ENCODE measurements around the gene TMEM272.

Gene TMEM272

DNA sequence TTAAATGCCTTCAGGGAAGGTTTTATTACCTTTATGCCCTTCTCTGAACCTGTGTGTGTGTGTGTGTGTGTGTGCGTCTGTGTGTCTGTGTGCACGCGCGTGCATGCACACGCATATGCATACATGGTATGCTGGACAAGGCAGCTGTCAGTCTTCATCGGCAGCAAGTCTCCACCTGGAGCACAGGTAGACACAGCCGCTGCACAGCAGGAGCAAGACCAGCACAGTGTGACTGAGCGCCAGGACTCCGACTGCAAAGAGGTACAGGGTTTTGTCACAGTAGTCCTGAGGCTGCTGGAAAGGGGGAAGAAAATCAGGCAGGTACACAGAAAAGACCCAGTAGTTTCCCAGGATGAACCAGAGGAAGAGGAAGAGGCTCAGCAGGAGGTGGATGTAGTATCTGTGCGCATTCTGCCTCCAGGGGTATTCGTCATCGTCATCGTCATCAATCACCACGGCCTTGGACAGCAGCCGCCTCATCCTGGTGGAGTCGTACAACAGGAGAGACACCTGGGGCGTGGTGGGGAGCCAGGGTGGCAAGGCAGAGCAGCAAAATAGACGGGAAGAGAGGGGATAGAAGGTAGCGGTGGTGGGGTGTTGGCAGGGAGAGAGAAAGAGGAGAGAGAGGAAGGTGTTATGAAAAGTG is 28.2 kb downstream of the TMEM272 start:
- Histone ChIP-seq H3K27ac (ENCODE audit: low read depth, low read length, severe bottlenecking) (no peak overlapping the region), H3K4me3 (ENCODE audit: extremely low read depth, insufficient read depth, low read length, poor library complexity, severe bottlenecking) (no peak overlapping the region), H3K36me3 (ENCODE audit: control insufficient read depth, insufficient read depth, low read length) (no peaks in the 10 kb centered on the region), H3K9me3 (ENCODE audit: control insufficient read depth, low read length) (no peaks in the 10 kb centered on the region), H3K4me1 (ENCODE audit: control insufficient read depth, insufficient read depth, low read length, poor library complexity, severe bottlenecking) (peaks cover 5% of the 10 kb centered on the region)
- WGBS, 2 experiments (ENCODE audit: insufficient coverage in 2 of 2): 89% methylated on average over 17 of the region's 19 CpGs

GRCh38 chr13:51815848-51816247 is 29.1 kb downstream of the TMEM272 start:
- Histone ChIP-seq H3K9me3 (ENCODE audit: control insufficient read depth, low read length) (no peaks in the 10 kb centered on the region), H3K4me3 (ENCODE audit: extremely low read depth, insufficient read depth, low read length, poor library complexity, severe bottlenecking) (no peak overlapping the region), H3K27ac (ENCODE audit: low read depth, low read length, severe bottlenecking) (no peak overlapping the region), H3K4me1 (ENCODE audit: control insufficient read depth, insufficient read depth, low read length, poor library complexity, severe bottlenecking) (peaks cover 5% of the 10 kb centered on the region), H3K36me3 (ENCODE audit: control insufficient read depth, insufficient read depth, low read length) (no peaks in the 10 kb centered on the region)
- 92 to 97% methylated on average over 8 to 9 of the region's 11 CpGs for WGBS, 2 experiments (ENCODE audit: insufficient coverage in 2 of 2)

DNA sequence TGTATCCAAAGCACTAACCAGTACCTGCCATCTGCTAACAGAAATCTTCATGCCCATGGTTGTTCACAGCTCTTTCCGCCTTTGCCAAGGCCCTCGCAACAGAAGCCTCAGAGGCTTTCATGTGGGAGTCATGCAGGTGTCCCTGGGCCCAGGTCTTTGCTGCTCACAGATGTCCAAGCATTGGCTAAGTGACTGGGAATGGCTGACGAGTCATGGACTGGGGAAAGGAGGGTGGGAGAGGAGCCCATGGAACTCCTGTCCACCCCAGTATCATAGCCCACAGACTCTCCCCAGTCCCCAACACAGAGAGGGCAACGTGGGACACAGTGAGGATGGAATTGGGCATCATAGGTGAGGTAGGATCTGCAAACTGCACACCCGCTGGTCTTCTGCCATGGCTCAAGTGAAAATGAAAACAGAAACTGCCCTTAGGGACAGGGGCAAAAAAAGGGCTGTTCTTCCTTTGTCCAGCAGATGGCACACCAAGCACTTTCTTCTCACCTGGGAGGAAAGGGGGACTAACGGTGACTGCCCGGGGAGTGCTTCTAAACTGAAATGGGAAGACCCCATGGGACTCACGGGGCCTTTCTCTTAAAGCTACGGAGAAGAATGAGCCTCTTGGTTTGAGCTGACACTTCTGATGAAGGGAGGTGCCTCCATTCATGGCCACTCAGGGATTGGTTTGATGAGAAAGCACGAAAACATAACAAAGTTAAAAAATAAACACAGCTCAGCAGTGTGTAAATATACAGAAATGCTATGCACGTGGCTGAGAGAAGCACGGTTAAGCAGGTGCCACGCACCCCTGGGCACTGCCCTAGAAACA is 29.9 kb downstream of the TMEM272 start:
- 29 to 55% methylated on average over 8 to 10 of the region's 13 CpGs for whole genome bisulfite sequencing, 2 experiments (ENCODE audit: insufficient coverage in 2 of 2)
- Histone ChIP-seq H3K36me3 (ENCODE audit: control insufficient read depth, insufficient read depth, low read length) (no peaks in the 10 kb centered on the region), H3K9me3 (ENCODE audit: control insufficient read depth, low read length) (no peaks in the 10 kb centered on the region), H3K4me1 (ENCODE audit: control insufficient read depth, insufficient read depth, low read length, poor library complexity, severe bottlenecking) (peaks cover 5% of the 10 kb centered on the region), H3K4me3 (ENCODE audit: extremely low read depth, insufficient read depth, low read length, poor library complexity, severe bottlenecking) (no peak overlapping the region), H3K27ac (ENCODE audit: low read depth, low read length, severe bottlenecking) (no peak overlapping the region)

- no peak overlapping the region for H3K27ac ChIP-seq (ENCODE audit: low read depth, low read length, severe bottlenecking)
- H3K36me3 ChIP-seq (ENCODE audit: control insufficient read depth, insufficient read depth, low read length): no peaks in the 10 kb centered on the region
- H3K4me1 ChIP-seq (ENCODE audit: control insufficient read depth, insufficient read depth, low read length, poor library complexity, severe bottlenecking): peaks cover 5% of the 10 kb centered on the region
- H3K9me3 ChIP-seq (ENCODE audit: control insufficient read depth, low read length): no peaks in the 10 kb centered on the region
- H3K4me3 ChIP-seq (ENCODE audit: extremely low read depth, insufficient read depth, low read length, poor library complexity, severe bottlenecking): no peak overlapping the region
- WGBS, 2 experiments (ENCODE audit: insufficient coverage in 2 of 2): 84 to 100% methylated on average over 1 to 2 of the region's 2 CpGs
These were observed 30.9 kb downstream of the TMEM272 start for GRCh38 chr13:51814071-51814470.

DNA sequence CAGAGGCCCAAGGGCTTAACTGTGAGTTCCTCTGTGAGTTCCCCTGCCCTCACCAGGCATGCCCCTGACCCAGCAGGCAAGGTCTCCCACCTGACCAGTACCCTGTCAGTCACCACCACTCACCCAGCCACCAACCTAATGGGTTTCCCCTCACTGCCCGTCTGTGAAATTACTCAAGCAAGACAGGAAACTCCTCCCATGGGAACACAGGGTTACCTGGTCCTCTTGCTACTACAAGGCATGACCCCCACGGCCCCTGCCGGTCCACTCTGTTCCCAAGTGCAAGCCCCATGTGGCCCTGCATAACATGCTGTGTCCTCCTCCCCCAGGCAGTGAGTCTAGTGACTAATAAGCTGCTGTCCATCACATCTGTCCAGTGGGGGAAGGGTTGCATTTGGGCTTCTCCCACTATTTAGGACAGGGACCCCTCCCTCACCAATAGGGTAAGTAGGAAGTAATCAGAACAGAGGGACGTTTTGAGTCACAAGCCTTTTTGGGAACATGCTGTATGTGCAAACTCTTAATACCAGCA is 33.0 kb downstream of the TMEM272 start:
- Histone ChIP-seq H3K36me3 (ENCODE audit: control insufficient read depth, insufficient read depth, low read length) (no peaks in the 10 kb centered on the region), H3K9me3 (ENCODE audit: control insufficient read depth, low read length) (no peaks in the 10 kb centered on the region), H3K27ac (ENCODE audit: low read depth, low read length, severe bottlenecking) (peak overlapping the region; percentile 11), H3K4me1 (ENCODE audit: control insufficient read depth, insufficient read depth, low read length, poor library complexity, severe bottlenecking) (peaks cover 5% of the 10 kb centered on the region), H3K4me3 (ENCODE audit: extremely low read depth, insufficient read depth, low read length, poor library complexity, severe bottlenecking) (no peak overlapping the region)
- WGBS, 2 experiments (ENCODE audit: insufficient coverage in 2 of 2): 70 to 77% methylated on average over 4 of the region's 4 CpGs

- H3K27ac ChIP-seq (ENCODE audit: low read depth, low read length, severe bottlenecking): no peak overlapping the region
These were observed 33.9 kb downstream of the TMEM272 start for GRCh38 chr13:51811046-51811445.

GRCh38 chr13:51808811-51809210 is 36.2 kb downstream of the TMEM272 start:
- Histone ChIP-seq H3K4me1 (ENCODE audit: control insufficient read depth, insufficient read depth, low read length, poor library complexity, severe bottlenecking) (peaks cover 5% of the 10 kb centered on the region), H3K4me3 (ENCODE audit: extremely low read depth, insufficient read depth, low read length, poor library complexity, severe bottlenecking) (no peak overlapping the region), H3K27ac (ENCODE audit: low read depth, low read length, severe bottlenecking) (no peak overlapping the region), H3K36me3 (ENCODE audit: control insufficient read depth, insufficient read depth, low read length) (no peaks in the 10 kb centered on the region), H3K9me3 (ENCODE audit: control insufficient read depth, low read length) (no peaks in the 10 kb centered on the region)

More at GRCh38 chr13:51811046-51811445, 33.9 kb downstream of the TMEM272 start:
- Histone ChIP-seq H3K4me3 (ENCODE audit: extremely low read depth, insufficient read depth, low read length, poor library complexity, severe bottlenecking) (no peak overlapping the region), H3K36me3 (ENCODE audit: control insufficient read depth, insufficient read depth, low read length) (no peaks in the 10 kb centered on the region), H3K4me1 (ENCODE audit: control insufficient read depth, insufficient read depth, low read length, poor library complexity, severe bottlenecking) (peaks cover 5% of the 10 kb centered on the region), H3K9me3 (ENCODE audit: control insufficient read depth, low read length) (no peaks in the 10 kb centered on the region)
- WGBS, 2 experiments (ENCODE audit: insufficient coverage in 2 of 2): 85 to 96% methylated on average over 7 to 11 of the region's 12 CpGs

- no peaks in the 10 kb centered on the region for H3K9me3 ChIP-seq (ENCODE audit: control insufficient read depth, low read length)
- peak overlapping the region; percentile 23 for H3K27ac ChIP-seq (ENCODE audit: low read depth, low read length, severe bottlenecking)
- WGBS, 2 experiments (ENCODE audit: insufficient coverage in 2 of 2): 90% methylated on average over 2 of the region's 5 CpGs; no CpG with 5 or more reads in 1 of the 2 experiments
- H3K4me1 ChIP-seq (ENCODE audit: control insufficient read depth, insufficient read depth, low read length, poor library complexity, severe bottlenecking): peaks cover 12% of the 10 kb centered on the region
- no peak overlapping the region for H3K4me3 ChIP-seq (ENCODE audit: extremely low read depth, insufficient read depth, low read length, poor library complexity, severe bottlenecking)
- no peaks in the 10 kb centered on the region for H3K36me3 ChIP-seq (ENCODE audit: control insufficient read depth, insufficient read depth, low read length)
These were observed 37.9 kb downstream of the TMEM272 start for GRCh38 chr13:51807041-51807440.

- Histone ChIP-seq H3K9me3 (ENCODE audit: control insufficient read depth, low read length) (no peaks in the 10 kb centered on the region), H3K4me3 (ENCODE audit: extremely low read depth, insufficient read depth, low read length, poor library complexity, severe bottlenecking) (no peak overlapping the region), H3K36me3 (ENCODE audit: control insufficient read depth, insufficient read depth, low read length) (no peaks in the 10 kb centered on the region), H3K4me1 (ENCODE audit: control insufficient read depth, insufficient read depth, low read length, poor library complexity, severe bottlenecking) (peaks cover 15% of the 10 kb centered on the region), H3K27ac (ENCODE audit: low read depth, low read length, severe bottlenecking) (peak overlapping the region; percentile 23)
- 87 to 90% methylated on average over 2 of the region's 2 CpGs for WGBS, 2 experiments (ENCODE audit: insufficient coverage in 2 of 2)
These were observed 38.4 kb downstream of the TMEM272 start for GRCh38 chr13:51806566-51806965.

DNA sequence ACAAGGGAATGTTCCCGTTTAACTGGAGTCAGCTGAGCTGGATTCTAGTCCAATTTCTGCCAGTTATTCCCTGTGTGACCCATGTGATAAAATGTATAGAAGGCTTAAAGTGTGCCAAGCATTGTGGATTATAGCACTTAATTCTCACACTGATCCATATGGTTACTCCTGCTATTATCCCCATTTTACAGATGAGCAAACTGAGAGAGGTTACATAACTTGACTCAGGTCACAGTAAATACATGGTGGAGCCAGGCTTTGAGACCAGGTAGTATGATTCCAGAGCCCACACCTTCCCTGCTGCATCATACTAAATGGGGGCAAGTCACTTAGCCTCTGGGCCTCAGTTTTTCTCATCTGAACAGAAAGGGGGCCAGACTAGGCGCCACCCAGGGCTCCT is 39.1 kb downstream of the TMEM272 start:
- WGBS, 2 experiments (ENCODE audit: insufficient coverage in 2 of 2): 100% methylated on average over 1 of the region's 2 CpGs; no CpG with 5 or more reads in 1 of the 2 experiments
- Histone ChIP-seq H3K27ac (ENCODE audit: low read depth, low read length, severe bottlenecking) (no peak overlapping the region), H3K4me3 (ENCODE audit: extremely low read depth, insufficient read depth, low read length, poor library complexity, severe bottlenecking) (no peak overlapping the region), H3K36me3 (ENCODE audit: control insufficient read depth, insufficient read depth, low read length) (no peaks in the 10 kb centered on the region), H3K4me1 (ENCODE audit: control insufficient read depth, insufficient read depth, low read length, poor library complexity, severe bottlenecking) (peaks cover 17% of the 10 kb centered on the region), H3K9me3 (ENCODE audit: control insufficient read depth, low read length) (no peaks in the 10 kb centered on the region)

DNA sequence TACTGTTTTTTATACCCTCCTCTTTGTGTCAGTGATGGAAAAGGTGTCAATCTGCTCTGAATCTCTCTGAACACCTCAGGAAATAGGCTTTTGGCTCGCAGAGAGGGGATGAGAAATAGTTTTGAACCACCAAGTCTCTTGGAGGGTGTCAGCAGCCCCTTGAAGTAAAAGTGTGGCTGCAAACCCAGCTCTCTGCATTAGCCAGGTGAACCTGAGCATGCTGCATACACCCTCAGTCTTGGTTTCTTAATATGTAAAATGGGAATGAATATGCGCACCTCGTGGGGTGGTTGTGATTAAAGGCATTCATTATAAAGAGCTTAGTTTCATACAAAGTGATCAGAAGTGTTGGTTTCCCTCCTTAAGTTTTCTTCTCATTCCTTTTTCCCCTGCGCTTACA is 39.7 kb downstream of the TMEM272 start:
- 100% methylated on average over 1 of the region's 4 CpGs for WGBS, 2 experiments (ENCODE audit: insufficient coverage in 2 of 2)
- H3K27ac ChIP-seq (ENCODE audit: low read depth, low read length, severe bottlenecking): no peak overlapping the region
- no peak overlapping the region for H3K4me3 ChIP-seq (ENCODE audit: extremely low read depth, insufficient read depth, low read length, poor library complexity, severe bottlenecking)

More for the DNA sequence above, 39.7 kb downstream of the TMEM272 start:
- Histone ChIP-seq H3K36me3 (ENCODE audit: control insufficient read depth, insufficient read depth, low read length) (no peaks in the 10 kb centered on the region), H3K4me1 (ENCODE audit: control insufficient read depth, insufficient read depth, low read length, poor library complexity, severe bottlenecking) (peaks cover 17% of the 10 kb centered on the region), H3K9me3 (ENCODE audit: control insufficient read depth, low read length) (no peaks in the 10 kb centered on the region)
